Heart left ventricle (tissue), 16 donors: ENCODE results near the gene DMD. TPM values are rescaled to one million over a fixed set of nuclear protein-coding genes. Genes with fewer than 3 reads are reported as not detected.

Experiments
- ATAC-seq, 4 donors: fragments of 200-7000 bp; cut with Tn5 transposase; one replicate each; pipeline ENCODE4 v1.9.1; 2020 to 2022; ENCODE audit warnings: moderate library complexity in 4 of 4, mild to moderate bottlenecking in 3 of 4, moderate number of reproducible peaks in 1 of 4
- DNase-seq, 5 donors: peaks; one replicate each; pipeline ENCODE4 v3.0.0-alpha.2; 2020
- H3K27ac ChIP-seq, 12 donors: fragments of 200-600 bp; sonication (generic) in 4 of 12; one replicate each; pipeline versions ENCODE4 v1.5.0 to v1.8.0; 2016 to 2022; ENCODE audit warnings: mild to moderate bottlenecking in 2 of 12
- H3K27me3 ChIP-seq, 9 donors: fragments of 200-600 bp; sonication (generic) in 2 of 9; one replicate each; pipeline versions ENCODE4 v1.5.1 to v1.8.0; 2016 to 2022; ENCODE audit warnings: mild to moderate bottlenecking in 3 of 9
- H3K36me3 ChIP-seq, 9 donors: fragments of 200-600 bp; sonication (generic) in 2 of 9; one replicate each; pipeline versions ENCODE4 v1.5.0 to v1.8.0; 2018 to 2022; ENCODE audit warnings: mild to moderate bottlenecking in 2 of 9
- H3K4me1 ChIP-seq, 12 donors: fragments of 200-600 bp; sonication (generic) in 4 of 12; one replicate each; pipeline versions ENCODE4 v1.5.0 to v1.8.0; 2016 to 2022; ENCODE audit warnings: mild to moderate bottlenecking in 3 of 12
- H3K4me3 ChIP-seq, 12 donors: fragments of 200-600 bp; sonication (generic) in 4 of 12; one replicate each; pipeline versions ENCODE4 v1.5.0 to v1.8.0; 2017 to 2022; ENCODE audit warnings: mild to moderate bottlenecking in 9 of 12, moderate library complexity in 4 of 12
- H3K9me3 ChIP-seq, 12 donors: fragments of 200-600 bp; sonication (generic) in 4 of 12; one replicate each; pipeline versions ENCODE4 v1.5.0 to v1.8.0; 2016 to 2022; ENCODE audit warnings: mild to moderate bottlenecking in 1 of 12
- CTCF ChIP-seq, 12 donors: fragments of 200-600 bp; sonication (generic) in 4 of 12; IDR thresholded peaks; one replicate each; pipeline versions ENCODE4 v1.5.0 to v1.8.0; 2018 to 2022; ENCODE audit warnings: antibody characterized with exemption in 12 of 12, mild to moderate bottlenecking in 5 of 12
- POLR2A ChIP-seq, 2 donors: fragments of 450-650 bp; IDR thresholded peaks; one replicate each; pipeline ENCODE4 v1.6.1; 2017; ENCODE audit warnings: antibody characterized with exemption in 2 of 2, mild to moderate bottlenecking in 2 of 2, moderate library complexity in 2 of 2
- WGBS, 4 donors: extraction: QIAGEN DNeasy Blood & Tissue Kit in 2 of 4; methylation state at CpG; one replicate each; pipeline versions ENCODE4 v1.1.5 to v1.1.7; 2013 to 2018; 5-methylcytosine and 5-hydroxymethylcytosine counted together
- intact Hi-C, 10 donors: fragments of 100-400 bp; cut with DNase I; formaldehyde crosslinking; loops; one replicate each; pipeline versions ENCODE4 v1.11.1 to v1.14.2; 2022
- polyA plus RNA-seq, 2 donors: library from polyadenylated mRNA; stranded (reverse); fragments of 200-250 nt; gene quantifications; one replicate each; pipeline ENCODE4 v1.2.3, GENCODE V29; 2013
- total RNA-seq, 9 donors: library from RNA; depleted of rRNA in 2 of 9; stranded (reverse); fragments of >200 nt in 2 of 9; fragmentation: NEBNext Ultra II Directional in 3 of 9; extraction: Animal tissue kit (Norgen Biotek cat#: 25700) in 3 of 9; gene quantifications; one replicate each; pipeline versions ENCODE4 v1.1.0 to v1.2.4, GENCODE V29; 2016 to 2023
- donor health status: ischemic (EF 13 %, LVEDD 7.1; RV severe dilation, severe dysfunction).
- donor health status: healthy with polysubstance abuse.
- donor health status: DM: no; HTN: yes; CAD: no.
- donor health status: DM: no; HTN: no; CAD: no.
- donor health status: ischemic (EF 25% LVEDD 6.9; RV normal size, moderate dysfunction).
- donor health status: ischemic (EF 25% LVEDD 5.7; RV mildly dilated, moderate dysfunction).
- donor health status: healthy.
- donor health status: DM: yes; HTN: yes; CAD: no.
- donor health status: ischemic (EF 35%, LVEDD 5.7; RV mildly dilated, moderate dysfunction).
- donor health status: nonischemic (EF 11% LVEDD 7.7; RV severe dilation, severe dysfunction).
- donor health status: DM: yes; HTN: yes; CAD: no.
- donor health status: PGD.
- donor health status: ischemic (EF 29% LVEDD 5.4; RV normal size, mild dysfunction).
- donor health status: nonischemic (EF 23%, LVEDD 6.1; RV moderate dilation, normal function).

DMD gene
- total and polyA plus RNA-seq, 11 donors: 34.7 to 236 (median 162) TPM

GRCh38 chrX:32451954-32452695 lies 759.2 kb downstream of the DMD start:
- H3K4me1 ChIP-seq: peaks cover 0 to 4% (median 0%) of the 10 kb centered on the region in 12 donors
- peaks cover 0 to 5% (median 0%) of the 10 kb centered on the region in 9 donors for H3K36me3 ChIP-seq
- no peak overlapping the region for H3K27ac ChIP-seq
- DNase-seq: no peak
- TF ChIP-seq POLR2A (IDR thresholded peaks at IDR 0.05) (no peak), CTCF (IDR thresholded peaks at IDR 0.05) (no peak)
- no peak overlapping the region for H3K4me3 ChIP-seq
- ATAC-seq: no peak
- H3K9me3 ChIP-seq: no peaks in the 10 kb centered on the region
- 72 to 85% (median 78%) methylated on average over 3 of the region's 3 CpGs for WGBS, 4 donors
- H3K27me3 ChIP-seq: no peaks in the 10 kb centered on the region
- intact Hi-C loops: no loop called here

- WGBS, 4 donors: 17 to 41% (median 30%) methylated on average over 2 of the region's 2 CpGs
- Histone ChIP-seq H3K4me1 (peaks cover 0 to 4% (median 0%) of the 10 kb centered on the region in 12 donors), H3K27me3 (no peaks in the 10 kb centered on the region), H3K27ac (no peak overlapping the region), H3K9me3 (no peaks in the 10 kb centered on the region), H3K4me3 (peak overlapping the region in 1 of 12 donors; percentile 7), H3K36me3 (peaks cover 0 to 2% (median 0%) of the 10 kb centered on the region in 9 donors)
- intact Hi-C loops: no loop called here
- DNase-seq (no peak), ATAC-seq (no peak)
- TF ChIP-seq POLR2A (IDR thresholded peaks at IDR 0.05) (no peak), CTCF (IDR thresholded peaks at IDR 0.05) (no peak)
Observed at GRCh38 chrX:32448945-32449344, 762.4 kb downstream of the DMD start.

- intact Hi-C loops: no loop called here
- Histone ChIP-seq H3K36me3 (no peaks in the 10 kb centered on the region), H3K9me3 (no peaks in the 10 kb centered on the region), H3K27ac (no peak overlapping the region), H3K4me1 (peaks cover 0 to 4% (median 0%) of the 10 kb centered on the region in 12 donors), H3K4me3 (no peak overlapping the region), H3K27me3 (no peaks in the 10 kb centered on the region)
- ATAC-seq: peak in 2 of 4 donors; percentile 41 to 42
- no peak for DNase-seq
- TF ChIP-seq POLR2A (IDR thresholded peaks at IDR 0.05): no peak
- TF ChIP-seq CTCF (IDR thresholded peaks at IDR 0.05): no peak
- 49 to 68% (median 60%) methylated on average over 1 of the region's 1 CpG for WGBS, 4 donors
Observed at GRCh38 chrX:32448320-32448719, 763.0 kb downstream of the DMD start.

GRCh38 chrX:32447640-32448039 lies 763.7 kb downstream of the DMD start:
- TF ChIP-seq POLR2A (IDR thresholded peaks at IDR 0.05): no peak
- TF ChIP-seq CTCF (IDR thresholded peaks at IDR 0.05): no peak
- Histone ChIP-seq H3K9me3 (no peaks in the 10 kb centered on the region), H3K36me3 (no peaks in the 10 kb centered on the region), H3K27ac (no peak overlapping the region), H3K4me1 (peaks cover 0 to 4% (median 0%) of the 10 kb centered on the region in 12 donors), H3K4me3 (no peak overlapping the region), H3K27me3 (no peaks in the 10 kb centered on the region)
- 96 to 100% (median 97%) methylated on average over 1 of the region's 1 CpG for WGBS, 4 donors
- intact Hi-C loops: no loop called here
- no peak for DNase-seq
- no peak for ATAC-seq
